GM13977 (cell line): ENCODE measurements around the gene NGEF.

Experiments used
- DNase-seq: peaks from one replicate; pipeline ENCODE4 v3.0.0; 2012; ENCODE audit warnings: low spot score
- in situ Hi-C: fragments of 300-500 bp; cut with MboI; formaldehyde crosslinking; loops from one replicate; pipeline ENCODE4 v1.12.0; 2022; ENCODE audit warnings: low sequenced_read_pairs, low pct_unique_long_range_greater_than_20kb, mixed read lengths, inconsistent platforms; ENCODE audit not compliant: unreplicated experiment
- TF ChIP-seq, protein P1 (sequence below): IDR thresholded peaks from 2 replicates; pipeline ENCODE4 v1.5.1; 2012; ENCODE audit warnings: mild to moderate bottlenecking, control low read depth; ENCODE audit not compliant: insufficient read depth; ENCODE audit errors: extremely low read depth, missing control alignments

The NGEF gene

DNA sequence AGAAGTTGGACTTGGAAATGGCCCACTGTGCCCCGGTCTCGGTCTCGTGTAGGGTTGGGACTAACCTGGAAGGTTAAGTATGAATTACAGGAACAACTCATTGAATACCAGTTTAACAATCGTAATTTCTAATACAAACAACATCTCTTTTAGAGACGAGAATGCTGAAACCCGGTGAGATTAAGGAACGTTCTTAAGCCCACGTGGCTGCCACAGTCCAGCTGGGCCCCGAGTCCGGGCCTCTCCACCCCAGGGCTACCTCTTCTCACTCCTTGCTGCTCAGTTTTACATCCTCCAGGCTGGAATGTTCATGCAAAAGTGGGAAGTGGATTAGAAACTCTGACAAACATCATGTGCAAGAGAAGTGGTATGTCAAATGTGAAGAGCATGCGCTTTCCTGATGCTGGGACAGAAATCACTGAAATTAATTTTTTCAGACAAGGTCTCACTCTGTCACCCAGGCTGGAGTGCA is 29.4 kb downstream of the NGEF start:
- in situ Hi-C loops = no loop called here

DNA sequence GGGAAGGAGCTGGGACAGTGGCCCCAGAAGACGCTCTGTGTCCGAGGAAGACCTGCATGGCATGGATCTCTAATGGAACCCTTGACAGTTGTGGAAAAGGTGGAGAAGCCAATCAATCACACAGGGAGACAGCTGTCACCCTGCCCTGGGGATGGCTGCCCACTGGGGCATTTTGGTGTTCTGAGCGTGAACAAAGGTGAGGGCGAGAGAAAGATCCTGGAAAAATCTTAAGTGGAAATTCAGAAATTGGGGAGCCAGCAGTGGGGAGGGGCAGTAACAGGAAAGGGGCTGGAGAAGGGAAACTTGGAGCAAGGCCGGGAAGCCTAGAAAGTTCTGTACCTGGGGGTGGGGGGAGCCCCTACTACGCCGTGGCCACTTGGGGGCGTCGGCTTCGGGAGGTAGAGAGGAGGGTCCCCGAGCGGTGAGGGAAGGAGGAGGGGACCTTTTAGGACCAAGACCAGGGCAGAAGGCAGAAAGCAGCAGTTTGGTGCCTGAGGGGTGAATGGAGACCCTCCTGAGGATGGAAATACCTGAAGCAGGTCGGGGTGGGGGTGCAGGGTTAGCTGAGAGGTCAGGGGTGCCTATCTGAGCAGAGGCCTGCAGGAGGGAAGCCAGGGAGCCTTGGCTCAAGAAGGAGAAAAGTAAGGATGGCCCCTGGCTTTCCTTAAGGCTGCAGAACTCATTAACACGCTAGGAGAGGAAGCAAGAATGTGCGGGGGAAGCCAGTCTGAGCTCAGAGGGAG is 30.0 kb downstream of the NGEF start:
- TF ChIP-seq, protein P1, sequence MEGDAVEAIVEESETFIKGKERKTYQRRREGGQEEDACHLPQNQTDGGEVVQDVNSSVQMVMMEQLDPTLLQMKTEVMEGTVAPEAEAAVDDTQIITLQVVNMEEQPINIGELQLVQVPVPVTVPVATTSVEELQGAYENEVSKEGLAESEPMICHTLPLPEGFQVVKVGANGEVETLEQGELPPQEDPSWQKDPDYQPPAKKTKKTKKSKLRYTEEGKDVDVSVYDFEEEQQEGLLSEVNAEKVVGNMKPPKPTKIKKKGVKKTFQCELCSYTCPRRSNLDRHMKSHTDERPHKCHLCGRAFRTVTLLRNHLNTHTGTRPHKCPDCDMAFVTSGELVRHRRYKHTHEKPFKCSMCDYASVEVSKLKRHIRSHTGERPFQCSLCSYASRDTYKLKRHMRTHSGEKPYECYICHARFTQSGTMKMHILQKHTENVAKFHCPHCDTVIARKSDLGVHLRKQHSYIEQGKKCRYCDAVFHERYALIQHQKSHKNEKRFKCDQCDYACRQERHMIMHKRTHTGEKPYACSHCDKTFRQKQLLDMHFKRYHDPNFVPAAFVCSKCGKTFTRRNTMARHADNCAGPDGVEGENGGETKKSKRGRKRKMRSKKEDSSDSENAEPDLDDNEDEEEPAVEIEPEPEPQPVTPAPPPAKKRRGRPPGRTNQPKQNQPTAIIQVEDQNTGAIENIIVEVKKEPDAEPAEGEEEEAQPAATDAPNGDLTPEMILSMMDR = peak; percentile 24
- DNase-seq = no peak
- in situ Hi-C loops = no loop called here

More for the DNA sequence above, 29.4 kb downstream of the NGEF start:
- DNase-seq = no peak
- TF ChIP-seq, protein P1 = no peak

DNA sequence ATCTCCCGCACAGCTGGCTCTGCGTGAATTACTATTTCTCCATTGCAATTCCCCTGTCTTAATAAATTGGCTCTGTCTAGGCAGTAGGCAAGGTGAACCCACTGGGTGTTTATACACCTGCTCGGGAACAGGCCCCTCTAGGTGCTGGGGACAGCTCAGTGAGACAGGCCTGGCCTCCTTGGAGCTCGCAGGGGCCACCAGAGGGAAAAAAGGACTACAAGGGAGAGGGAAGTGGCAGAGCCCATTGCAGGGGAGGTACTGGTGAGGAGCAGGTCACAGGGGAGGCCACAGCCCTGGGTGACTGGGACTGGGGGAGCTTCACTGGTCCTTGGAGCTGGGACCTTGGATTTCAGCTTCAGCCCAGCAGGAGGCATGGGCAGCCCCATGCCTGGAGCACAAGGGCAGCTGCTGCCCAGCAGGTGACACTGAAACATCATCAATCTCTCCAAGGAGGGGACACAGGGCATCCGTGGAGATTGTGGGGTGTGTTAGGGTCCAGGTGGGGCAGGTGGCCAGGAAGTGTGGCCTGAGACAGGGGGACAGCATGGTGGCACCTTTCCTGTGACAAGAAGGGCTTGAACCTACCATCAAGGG is 31.2 kb downstream of the NGEF start:
- DNase-seq = no peak
- TF ChIP-seq, protein P1 = peak; percentile 9
- in situ Hi-C loops = no loop called here

DNA sequence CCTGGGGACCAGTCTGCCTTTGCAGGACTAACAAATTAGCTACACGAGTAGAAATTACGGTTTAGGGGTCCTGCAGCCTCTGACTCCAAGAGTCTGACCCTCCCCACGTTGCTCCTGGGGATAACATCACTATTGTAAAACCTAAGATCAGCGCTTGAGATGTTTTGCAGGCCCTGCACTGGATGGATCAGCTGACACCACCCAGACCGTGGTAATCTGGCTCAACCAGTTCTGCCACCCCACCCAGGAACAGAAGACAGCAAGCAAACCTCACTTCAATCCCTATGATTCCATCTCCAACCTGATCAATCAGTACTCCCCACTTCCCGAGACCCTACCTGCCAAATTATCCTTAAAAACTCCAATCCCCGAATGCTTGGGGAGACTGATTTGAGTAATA is 31.7 kb downstream of the NGEF start:
- TF ChIP-seq, protein P1 = no peak
- in situ Hi-C loops = no loop called here
- no peak for DNase-seq

DNA sequence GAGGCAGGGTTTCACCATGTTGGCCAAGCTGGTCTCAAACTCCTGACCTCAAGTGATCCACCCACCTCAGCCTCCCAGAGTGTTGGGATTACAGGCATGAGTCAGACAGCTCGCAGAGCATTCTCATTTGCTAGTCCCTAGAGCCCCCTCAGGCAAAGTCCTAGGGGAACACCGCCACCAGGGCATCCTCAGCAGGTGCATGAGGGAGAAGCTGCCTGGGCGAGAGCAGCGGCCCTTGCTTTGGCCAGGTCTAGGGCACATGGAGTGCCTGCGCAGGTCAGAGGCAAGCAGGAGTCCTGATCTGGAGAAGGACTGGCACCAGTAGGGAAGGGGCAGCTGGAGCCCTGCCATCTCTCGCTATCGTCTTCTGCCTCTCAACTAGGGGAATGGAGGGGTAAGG is 32.4 kb downstream of the NGEF start:
- no peak for DNase-seq
- in situ Hi-C loops = no loop called here
- TF ChIP-seq, protein P1 = no peak

DNA sequence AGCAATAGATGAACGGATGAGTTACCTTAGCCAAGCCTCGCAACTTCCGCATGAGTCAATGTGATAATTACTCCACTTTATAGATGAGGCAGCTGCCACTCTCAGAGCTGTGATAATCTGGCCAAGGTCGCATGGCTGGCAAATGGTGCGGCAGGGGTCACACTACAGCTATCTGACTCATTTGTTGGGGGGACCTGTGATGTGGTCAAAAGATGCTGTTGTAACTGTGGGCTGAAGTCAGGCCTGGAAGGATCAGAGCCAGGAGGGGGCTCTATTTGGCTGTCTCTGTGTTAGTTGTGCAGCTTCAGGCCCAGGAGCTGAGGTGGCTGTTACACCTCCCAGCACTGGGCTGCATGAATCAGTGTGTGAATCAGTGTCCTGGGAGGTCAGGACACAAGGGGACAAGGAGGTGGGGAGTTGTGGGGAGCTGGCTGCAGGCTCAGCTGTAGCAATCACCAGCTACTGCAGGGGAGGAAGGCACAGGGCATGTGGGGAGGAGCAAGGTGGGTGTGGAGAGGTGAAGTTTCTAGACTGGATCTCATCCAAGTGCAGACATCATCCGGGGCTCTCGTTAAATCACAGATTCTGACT is 33.1 kb downstream of the NGEF start:
- TF ChIP-seq, protein P1 = peak; percentile 18
- no peak for DNase-seq
- in situ Hi-C loops = no loop called here
